Activated CD8-positive, alpha-beta T cell treated with anti-CD3 and anti-CD28 coated beads for 36 hours (primary cell): Measurements from ENCODE around the gene SMIM41. TPM values are rescaled to one million over a fixed set of nuclear protein-coding genes. Genes with fewer than 3 reads are reported as not detected.

Source experiments
- ATAC-seq: fragments of 200-7000 bp; cut with Tn5 transposase; one replicate; pipeline ENCODE4 v1.10.0; 2021; ENCODE audit warnings: mild to moderate bottlenecking, moderate library complexity
- CTCF ChIA-PET: fragments of 350-600 bp; sonication (Branson Sonifier 250); formaldehyde crosslinking; loops from one replicate; lab custom pipeline; 2021; ENCODE audit warnings: antibody characterized with exemption; lab: Charles Lee
- POLR2A ChIA-PET: fragments of 350-600 bp; sonication (Branson Sonifier 250); formaldehyde crosslinking; loops from one replicate; lab custom pipeline; 2021; ENCODE audit warnings: antibody characterized with exemption; lab: Charles Lee
- DNase-seq: peaks from one replicate; pipeline ENCODE4 v3.0.0-alpha.2; 2020
- H3K27ac Mint-ChIP-seq: one replicate; pipeline ENCODE4 v1.8.0; 2021; ENCODE audit warnings: mild to moderate bottlenecking, mixed read lengths
- H3K27me3 Mint-ChIP-seq: one replicate; pipeline ENCODE4 v1.8.0; 2021; ENCODE audit warnings: mixed read lengths
- H3K36me3 Mint-ChIP-seq: one replicate; pipeline ENCODE4 v1.8.0; 2021; ENCODE audit warnings: low read depth, mixed read lengths
- H3K4me1 Mint-ChIP-seq: one replicate; pipeline ENCODE4 v1.8.0; 2021; ENCODE audit warnings: low read depth, mixed read lengths
- H3K4me3 Mint-ChIP-seq: one replicate; pipeline ENCODE4 v1.8.0; 2021; ENCODE audit warnings: mild to moderate bottlenecking, moderate library complexity, mixed read lengths
- H3K9me3 Mint-ChIP-seq: one replicate; pipeline ENCODE4 v1.8.0; 2021; ENCODE audit warnings: mixed read lengths
- intact Hi-C: fragments of 100-400 bp; cut with micrococcal nuclease; formaldehyde crosslinking; loops from one replicate; pipeline ENCODE4 v1.10.0; 2022
- total RNA-seq, 2 experiments: library from RNA; stranded (reverse); gene quantifications; one replicate each; pipeline ENCODE4 v1.2.3, GENCODE V29; 2021
- TF ChIP-seq, protein P1 (sequence below): fragments of 200-600 bp; IDR thresholded peaks from one replicate; pipeline ENCODE4 v1.8.0; 2022; ENCODE audit warnings: antibody characterized with exemption, mild to moderate bottlenecking

Gene SMIM41
- total RNA-seq, 2 experiments from 2014 or later, result not detected

DNA sequence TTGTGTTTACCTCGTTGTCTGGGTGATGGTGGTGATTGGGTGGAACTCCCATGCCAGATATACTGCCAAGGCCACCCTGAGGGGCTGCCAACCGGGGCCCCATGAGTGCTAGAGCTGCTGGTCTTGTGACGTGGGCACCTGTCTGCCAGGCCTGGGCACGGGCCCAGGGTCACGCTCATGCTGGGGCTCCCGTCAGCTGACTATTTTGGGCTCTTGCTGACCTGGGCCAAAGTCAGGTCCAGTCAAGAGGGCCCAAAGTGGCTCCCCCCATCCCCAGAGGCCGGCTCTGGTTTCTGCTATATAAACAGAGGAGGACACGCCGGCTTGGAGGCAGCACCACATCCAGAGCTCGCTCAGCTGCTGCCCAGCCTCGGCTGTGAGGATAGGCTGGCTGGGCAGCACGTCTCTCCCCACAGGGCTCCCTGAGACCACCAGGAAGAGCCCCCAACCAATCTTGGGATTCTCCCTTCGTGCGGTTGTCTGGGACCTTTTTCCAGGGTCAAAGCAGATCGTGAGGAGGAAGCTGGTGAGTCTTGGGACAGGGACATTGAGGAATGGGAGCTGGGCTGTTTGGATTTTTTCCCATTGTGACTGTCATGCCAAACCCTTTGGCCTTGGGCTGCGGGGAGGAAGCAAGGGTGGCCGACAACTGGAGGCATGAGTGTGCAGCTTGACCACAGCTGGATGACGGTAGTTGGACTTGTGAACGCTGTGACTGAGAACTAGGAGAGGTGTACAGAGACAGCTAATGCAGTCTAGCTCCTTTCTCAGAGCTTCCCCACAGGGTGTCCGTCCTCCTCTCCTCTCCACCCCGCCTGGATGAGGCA lies 35.9 kb upstream of the SMIM41 start:
- Mint-ChIP-seq H3K36me3 (peaks cover 13% of the 10 kb centered on the region), H3K4me3 (no peak overlapping the region), H3K9me3 (no peaks in the 10 kb centered on the region), H3K27ac (no peak overlapping the region), H3K27me3 (no peaks in the 10 kb centered on the region), H3K4me1 (peaks cover 53% of the 10 kb centered on the region)
- ChIA-PET CTCF (interaction anchor here (1.1 to 19.6 kb wide), 2 partner anchors 20 to 23 kb away, joined by 3 to 310 read pairs; no protein-coding TSS in a partner anchor), POLR2A (interaction anchor here (0.8 to 2.4 kb wide), 5 partner anchors 9 to 75 kb away, joined by 3 to 7 read pairs (median 5); no protein-coding TSS in a partner anchor)
- ATAC-seq (no peak), DNase-seq (no peak)
- intact Hi-C loops, result no loop called here
- TF ChIP-seq, protein P1, sequence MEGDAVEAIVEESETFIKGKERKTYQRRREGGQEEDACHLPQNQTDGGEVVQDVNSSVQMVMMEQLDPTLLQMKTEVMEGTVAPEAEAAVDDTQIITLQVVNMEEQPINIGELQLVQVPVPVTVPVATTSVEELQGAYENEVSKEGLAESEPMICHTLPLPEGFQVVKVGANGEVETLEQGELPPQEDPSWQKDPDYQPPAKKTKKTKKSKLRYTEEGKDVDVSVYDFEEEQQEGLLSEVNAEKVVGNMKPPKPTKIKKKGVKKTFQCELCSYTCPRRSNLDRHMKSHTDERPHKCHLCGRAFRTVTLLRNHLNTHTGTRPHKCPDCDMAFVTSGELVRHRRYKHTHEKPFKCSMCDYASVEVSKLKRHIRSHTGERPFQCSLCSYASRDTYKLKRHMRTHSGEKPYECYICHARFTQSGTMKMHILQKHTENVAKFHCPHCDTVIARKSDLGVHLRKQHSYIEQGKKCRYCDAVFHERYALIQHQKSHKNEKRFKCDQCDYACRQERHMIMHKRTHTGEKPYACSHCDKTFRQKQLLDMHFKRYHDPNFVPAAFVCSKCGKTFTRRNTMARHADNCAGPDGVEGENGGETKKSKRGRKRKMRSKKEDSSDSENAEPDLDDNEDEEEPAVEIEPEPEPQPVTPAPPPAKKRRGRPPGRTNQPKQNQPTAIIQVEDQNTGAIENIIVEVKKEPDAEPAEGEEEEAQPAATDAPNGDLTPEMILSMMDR, result no peak

DNA sequence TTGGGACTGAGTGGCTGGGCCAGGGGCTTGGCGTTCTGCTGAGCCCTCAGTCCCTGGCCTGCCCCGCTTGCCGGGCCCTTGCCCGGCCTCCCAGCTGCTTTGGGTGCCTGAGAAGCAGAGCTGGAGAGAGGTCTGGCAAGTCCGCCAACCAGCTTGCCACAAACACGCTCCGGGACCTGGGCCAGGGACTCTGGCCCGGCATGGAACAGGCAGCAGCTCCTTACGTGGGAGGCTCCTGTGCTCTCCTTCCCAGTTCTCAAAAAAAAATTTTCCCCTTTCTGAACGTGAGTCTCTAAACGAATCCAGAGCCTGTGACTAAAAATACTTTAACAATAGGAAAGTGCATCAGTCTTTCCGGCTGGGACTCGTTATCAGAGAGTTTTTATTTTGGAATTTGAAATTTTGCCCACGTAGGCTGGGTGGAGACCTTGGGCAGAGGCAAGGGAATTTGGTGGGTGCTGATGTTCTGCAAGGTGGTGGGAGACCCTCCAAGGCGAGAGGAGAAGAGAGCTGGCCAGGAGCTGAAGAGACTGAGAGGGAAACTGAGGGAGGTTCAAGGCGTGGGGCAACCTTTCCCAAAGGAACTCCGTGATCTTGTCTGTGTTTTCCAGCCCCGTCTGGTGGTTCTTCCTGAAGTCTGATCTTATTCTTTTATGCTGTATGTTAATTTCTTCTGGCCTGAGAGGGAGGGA lies 35.1 kb upstream of the SMIM41 start:
- ATAC-seq (no peak), DNase-seq (no peak)
- Mint-ChIP-seq H3K4me1 (peaks cover 48% of the 10 kb centered on the region), H3K36me3 (peaks cover 15% of the 10 kb centered on the region), H3K27ac (no peak overlapping the region), H3K9me3 (no peaks in the 10 kb centered on the region), H3K27me3 (no peaks in the 10 kb centered on the region), H3K4me3 (no peak overlapping the region)
- ChIA-PET CTCF (interaction anchor here (1.1 to 19.6 kb wide), 2 partner anchors 21 to 22 kb away, joined by 3 to 310 read pairs; no protein-coding TSS in a partner anchor), POLR2A (interaction anchor here (1.2 to 2.4 kb wide), 4 partner anchors 8 to 21 kb away, joined by 3 to 7 read pairs (median 6); no protein-coding TSS in a partner anchor)
- TF ChIP-seq, protein P1, result no peak
- intact Hi-C loops, result no loop called here

DNA sequence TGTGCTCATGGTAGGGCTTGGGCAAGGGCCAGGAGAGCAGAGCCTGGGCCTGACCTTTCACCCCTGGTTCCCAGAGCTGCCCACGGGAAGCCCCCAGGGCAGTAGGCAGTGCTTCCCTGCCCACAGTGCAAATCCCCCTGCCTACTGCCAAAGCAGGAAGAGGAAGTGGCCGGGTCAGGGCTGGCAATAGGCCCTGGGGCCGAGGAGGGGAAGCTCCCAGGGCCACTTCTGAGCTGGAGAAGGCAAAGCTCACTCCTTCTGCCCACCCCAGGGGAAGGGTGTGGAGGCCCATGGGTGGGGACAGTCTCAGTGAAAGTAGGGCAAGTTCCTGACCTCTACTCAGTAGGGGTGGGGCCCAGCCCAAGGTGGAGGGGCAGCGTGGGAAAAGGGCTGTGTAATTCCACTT lies 33.7 kb upstream of the SMIM41 start:
- intact Hi-C loops, result no loop called here
- H3K27ac Mint-ChIP-seq, result peak overlapping the region; percentile 72
- DNase-seq (no peak), ATAC-seq (no peak)
- CTCF ChIA-PET, result interaction anchor here (1.1 to 19.6 kb wide), 3 partner anchors 11 to 37 kb away, joined by 3 to 310 read pairs (median 3); no protein-coding TSS in a partner anchor
- H3K36me3 Mint-ChIP-seq, result peaks cover 15% of the 10 kb centered on the region
- H3K4me3 Mint-ChIP-seq, result no peak overlapping the region
- H3K4me1 Mint-ChIP-seq, result peaks cover 47% of the 10 kb centered on the region
- POLR2A ChIA-PET, result interaction anchor here (0.6 to 2.2 kb wide), 3 partner anchors 9 to 961 kb away, joined by 3 to 7 read pairs (median 3); partner anchors contain the start of gene EIF4B
- TF ChIP-seq, protein P1, result no peak
- H3K9me3 Mint-ChIP-seq, result no peaks in the 10 kb centered on the region
- H3K27me3 Mint-ChIP-seq, result no peaks in the 10 kb centered on the region

DNA sequence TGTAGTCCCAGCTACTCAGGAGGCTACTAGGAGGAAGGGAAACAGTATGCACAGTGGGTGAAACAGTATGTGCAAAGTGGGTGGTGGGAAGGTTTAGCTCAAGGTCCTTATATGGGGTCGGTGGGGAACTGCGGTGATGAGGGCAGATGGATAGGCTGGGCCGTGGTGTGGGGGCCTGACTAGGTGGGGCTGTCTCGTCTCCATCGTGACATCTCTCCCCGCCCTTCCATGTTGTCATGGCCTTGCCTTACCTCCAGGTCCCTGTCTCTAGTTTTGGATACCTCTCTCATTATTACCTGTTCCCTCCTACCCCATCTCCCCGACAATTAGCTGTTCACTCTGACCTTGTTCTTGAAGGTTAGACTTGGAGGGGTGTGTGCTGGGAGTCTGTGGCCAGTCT lies 32.6 kb upstream of the SMIM41 start:
- peaks cover 36% of the 10 kb centered on the region for H3K4me1 Mint-ChIP-seq
- intact Hi-C loops, result no loop called here
- DNase-seq (no peak), ATAC-seq (no peak)
- H3K4me3 Mint-ChIP-seq, result no peak overlapping the region
- no peak overlapping the region for H3K27ac Mint-ChIP-seq
- POLR2A ChIA-PET, result interaction anchor here (0.6 to 1.8 kb wide), 4 partner anchors 14 to 991 kb away, joined by 3 to 5 read pairs (median 3); no protein-coding TSS in a partner anchor
- H3K9me3 Mint-ChIP-seq, result no peaks in the 10 kb centered on the region
- TF ChIP-seq, protein P1, result no peak
- H3K36me3 Mint-ChIP-seq, result peaks cover 19% of the 10 kb centered on the region
- no peaks in the 10 kb centered on the region for H3K27me3 Mint-ChIP-seq
- CTCF ChIA-PET, result interaction anchor here (1.4 to 19.6 kb wide), 5 partner anchors 8 to 35 kb away, joined by 3 to 310 read pairs (median 6); partner anchors contain the start of gene ATG101
